Measurements from ENCODE around the gene GXYLT2. TPM values are rescaled to one million over a fixed set of nuclear protein-coding genes. Genes with fewer than 3 reads are reported as not detected.

GXYLT2 gene
- 26.6 TPM for total RNA-seq

GRCh38 chr3:72887705-72888545 is at the start of gene GXYLT2:
GXYLT2 (plus strand) TSS chr3:72888046; CDS start chr3:72888234, 188 bp downstream.

GRCh38 chr3:72847751-72848702 is 39.8 kb upstream of the GXYLT2 start, which contains the start of gene SHQ1:
SHQ1 (minus strand) TSS chr3:72848445; CDS start chr3:72848340, 105 bp downstream.

GRCh38 chr3:72996473-72997333 is 108.9 kb downstream of the GXYLT2 start, which contains the start of gene PPP4R2:
PPP4R2 (plus strand) TSS chr3:72996811; CDS start chr3:72997038, 227 bp downstream.

Small RNA genes lying within 50 kb of the gene (small RNA-seq; reads per million reads assigned to genes)
- gene RF00017 (ENCODE audit: low replicate concordance) = not detected

Other genes with a start within 250 kb of the GXYLT2 start
- gene SHQ1, start 39.6 kb upstream of the GXYLT2 start, total RNA-seq = 28.8 TPM
- 60.4 TPM for gene PPP4R2, start 108.8 kb downstream of the GXYLT2 start, total RNA-seq
- 12.1 TPM for gene EBLN2, start 173.6 kb downstream of the GXYLT2 start, total RNA-seq

Data from metanephros (tissue), 2 donors.